Osteocyte (in vitro differentiated cells): Measurements from ENCODE around the gene MEGF6. TPM values are rescaled to one million over a fixed set of nuclear protein-coding genes. Genes with fewer than 3 reads are reported as not detected.

ENCODE experiments used
- DNase-seq: peaks from one replicate; pipeline ENCODE4 v3.0.0; 2021; ENCODE audit warnings: mixed read lengths; ENCODE audit not compliant: unreplicated experiment; ENCODE audit errors: extremely low spot score
- H3K27ac Mint-ChIP-seq: one replicate; pipeline ENCODE4 v1.8.0; 2021; ENCODE audit warnings: mild to moderate bottlenecking, mixed read lengths; ENCODE audit not compliant: unreplicated experiment
- H3K27me3 Mint-ChIP-seq: one replicate; pipeline ENCODE4 v1.8.0; 2021; ENCODE audit warnings: mixed read lengths; ENCODE audit not compliant: unreplicated experiment
- H3K36me3 Mint-ChIP-seq: one replicate; pipeline ENCODE4 v1.8.0; 2021; ENCODE audit warnings: mixed read lengths; ENCODE audit not compliant: unreplicated experiment
- H3K4me1 Mint-ChIP-seq: one replicate; pipeline ENCODE4 v1.8.0; 2021; ENCODE audit warnings: mixed read lengths; ENCODE audit not compliant: unreplicated experiment
- H3K4me3 Mint-ChIP-seq: one replicate; pipeline ENCODE4 v1.8.0; 2021; ENCODE audit warnings: mild to moderate bottlenecking, moderate library complexity, mixed read lengths; ENCODE audit not compliant: unreplicated experiment
- H3K9me3 Mint-ChIP-seq: one replicate; pipeline ENCODE4 v1.8.0; 2021; ENCODE audit warnings: mixed read lengths; ENCODE audit not compliant: unreplicated experiment
- CTCF ChIP-seq: fragments of 200-600 bp; sonication (generic); IDR thresholded peaks from 2 replicates; pipeline ENCODE4 v1.5.0; 2021; ENCODE audit warnings: antibody characterized with exemption, mild to moderate bottlenecking, moderate library complexity
- total RNA-seq: library from RNA; stranded (reverse); gene quantifications from 2 replicates; pipeline ENCODE4 v1.2.1, GENCODE V29; 2021

The MEGF6 gene
- total RNA-seq, 1 donor from 2014 or later = 255 TPM

- Mint-ChIP-seq H3K27me3 (no peaks in the 10 kb centered on the region), H3K36me3 (no peaks in the 10 kb centered on the region), H3K9me3 (no peaks in the 10 kb centered on the region), H3K4me3 (no peak overlapping the region), H3K4me1 (peaks cover 2% of the 10 kb centered on the region), H3K27ac (no peak overlapping the region)
- TF ChIP-seq CTCF = no peak
- DNase-seq = no peak
These were observed 7.5 kb downstream of the MEGF6 start for GRCh38 chr1:3603571-3604467.

- Mint-ChIP-seq H3K36me3 (no peaks in the 10 kb centered on the region), H3K27me3 (no peaks in the 10 kb centered on the region), H3K27ac (no peak overlapping the region), H3K4me1 (no peaks in the 10 kb centered on the region), H3K9me3 (no peaks in the 10 kb centered on the region), H3K4me3 (no peak overlapping the region)
- no peak for DNase-seq
- no peak for TF ChIP-seq CTCF
These were observed 8.2 kb downstream of the MEGF6 start for GRCh38 chr1:3603156-3603555.

- no peaks in the 10 kb centered on the region for H3K27me3 Mint-ChIP-seq
- no peak overlapping the region for H3K27ac Mint-ChIP-seq
These were observed 8.9 kb downstream of the MEGF6 start for GRCh38 chr1:3602375-3602774.

GRCh38 chr1:3601743-3602142, 9.6 kb downstream of the MEGF6 start:
- Mint-ChIP-seq H3K27ac (no peak overlapping the region), H3K4me3 (no peak overlapping the region), H3K36me3 (no peaks in the 10 kb centered on the region), H3K4me1 (peaks cover 3% of the 10 kb centered on the region), H3K27me3 (no peaks in the 10 kb centered on the region), H3K9me3 (no peaks in the 10 kb centered on the region)
- no peak for DNase-seq
- no peak for TF ChIP-seq CTCF

More at GRCh38 chr1:3602375-3602774, 8.9 kb downstream of the MEGF6 start:
- peaks cover 3% of the 10 kb centered on the region for H3K4me1 Mint-ChIP-seq
- no peak overlapping the region for H3K4me3 Mint-ChIP-seq
- H3K36me3 Mint-ChIP-seq = no peaks in the 10 kb centered on the region
- TF ChIP-seq CTCF = no peak
- no peaks in the 10 kb centered on the region for H3K9me3 Mint-ChIP-seq
- no peak for DNase-seq

- H3K27me3 Mint-ChIP-seq = no peaks in the 10 kb centered on the region
- H3K4me1 Mint-ChIP-seq = peaks cover 3% of the 10 kb centered on the region
- DNase-seq = no peak
- no peaks in the 10 kb centered on the region for H3K9me3 Mint-ChIP-seq
- no peaks in the 10 kb centered on the region for H3K36me3 Mint-ChIP-seq
- H3K27ac Mint-ChIP-seq = no peak overlapping the region
- H3K4me3 Mint-ChIP-seq = no peak overlapping the region
- TF ChIP-seq CTCF = no peak
These were observed 11.0 kb downstream of the MEGF6 start for GRCh38 chr1:3600354-3600753.
